CD4-positive, alpha-beta T cell (primary cell): ENCODE data around the gene TNIK. TPM values are rescaled to one million over a fixed set of nuclear protein-coding genes. Genes with fewer than 3 reads are reported as not detected.

Source experiments
- ATAC-seq: fragments of 200-7000 bp; cut with Tn5 transposase; one replicate; pipeline ENCODE4 v1.10.0; 2022; ENCODE audit warnings: mild to moderate bottlenecking; ENCODE audit not compliant: poor library complexity
- CTCF ChIA-PET: fragments of 350-600 bp; sonication (Branson Sonifier 250); formaldehyde crosslinking; loops from one replicate; lab custom pipeline; 2021; ENCODE audit warnings: antibody characterized with exemption, inconsistent platforms; lab: Charles Lee
- POLR2A ChIA-PET: fragments of 350-600 bp; sonication (Branson Sonifier 250); formaldehyde crosslinking; loops from one replicate; lab custom pipeline; 2021; ENCODE audit warnings: antibody characterized with exemption, inconsistent platforms; lab: Charles Lee
- DNase-seq, 14 experiments: peaks; one replicate each; pipeline ENCODE4 v3.0.0-alpha.2; 2013 to 2020; ENCODE audit warnings: mixed read lengths in 2 of 14
- H3K27ac ChIP-seq, 2 donors: one replicate each; pipeline versions ENCODE4 v1.5.1 to v1.7.0; 2013; ENCODE audit warnings: low read length in 2 of 2, low read depth in 1 of 2, mild to moderate bottlenecking in 1 of 2
- H3K27me3 ChIP-seq, 2 experiments: 1 replicate in 1 of 2; 2 replicates in 1 of 2; pipeline versions ENCODE4 v1.6.1 to v1.7.0; 2013; ENCODE audit warnings: low read length in 2 of 2, control low read depth in 1 of 2, mild to moderate bottlenecking in 1 of 2, moderate library complexity in 1 of 2; ENCODE audit not compliant: insufficient read depth in 2 of 2, control insufficient read depth in 1 of 2
- H3K36me3 ChIP-seq: one replicate; pipeline ENCODE4 v1.6.1; 2013; ENCODE audit warnings: low read length, control low read depth; ENCODE audit not compliant: insufficient read depth
- H3K4me1 ChIP-seq: one replicate; pipeline ENCODE4 v1.6.1; 2013; ENCODE audit warnings: low read length, control low read depth; ENCODE audit not compliant: insufficient read depth
- H3K4me3 ChIP-seq: one replicate; pipeline ENCODE4 v1.5.1; 2013; ENCODE audit warnings: mild to moderate bottlenecking, low read length, moderate library complexity
- H3K9me3 ChIP-seq, 2 experiments: 1 replicate in 1 of 2; 2 replicates in 1 of 2; pipeline versions ENCODE4 v1.6.1 to v1.7.0; 2013; ENCODE audit warnings: low read length in 2 of 2, mild to moderate bottlenecking in 2 of 2, control low read depth in 1 of 2, moderate library complexity in 1 of 2; ENCODE audit not compliant: control insufficient read depth in 1 of 2, insufficient read depth in 1 of 2
- H3K27ac Mint-ChIP-seq: one replicate; pipeline ENCODE4 v1.8.0; 2020; ENCODE audit warnings: mixed read lengths
- H3K27me3 Mint-ChIP-seq: one replicate; pipeline ENCODE4 v1.8.0; 2021; ENCODE audit warnings: mixed read lengths
- H3K36me3 Mint-ChIP-seq: one replicate; pipeline ENCODE4 v1.8.0; 2021; ENCODE audit warnings: low read depth, mixed read lengths
- H3K4me1 Mint-ChIP-seq: one replicate; pipeline ENCODE4 v1.8.0; 2021; ENCODE audit warnings: low read depth, mixed read lengths
- H3K4me3 Mint-ChIP-seq: one replicate; pipeline ENCODE4 v1.8.0; 2020; ENCODE audit warnings: mild to moderate bottlenecking, mixed read lengths
- H3K9me3 Mint-ChIP-seq: one replicate; pipeline ENCODE4 v1.8.0; 2020; ENCODE audit warnings: mixed read lengths
- intact Hi-C, 2 experiments: fragments of 100-400 bp; cut with DNase I in 1 of 2; cut with micrococcal nuclease in 1 of 2; formaldehyde crosslinking; loops; one replicate each; pipeline versions ENCODE4 v1.15.1 to v1.9.0; 2023 to 2025; cut with DNase I, micrococcal nuclease
- total RNA-seq, 174 experiments: library from RNA in 2 of 174; stranded (reverse) in 2 of 174; gene quantifications; one replicate each; pipeline ENCODE4 v1.2.3 and lab custom pipeline; 2021 to 2026
- TF ChIP-seq, protein P1 (sequence below): fragments of 200-600 bp; IDR thresholded peaks from one replicate; pipeline ENCODE4 v1.8.0; 2022; ENCODE audit warnings: antibody characterized with exemption, mild to moderate bottlenecking

TNIK gene
- total RNA-seq, 2 experiments from 2014 or later = 71.0 to 78.3 TPM

DNA sequence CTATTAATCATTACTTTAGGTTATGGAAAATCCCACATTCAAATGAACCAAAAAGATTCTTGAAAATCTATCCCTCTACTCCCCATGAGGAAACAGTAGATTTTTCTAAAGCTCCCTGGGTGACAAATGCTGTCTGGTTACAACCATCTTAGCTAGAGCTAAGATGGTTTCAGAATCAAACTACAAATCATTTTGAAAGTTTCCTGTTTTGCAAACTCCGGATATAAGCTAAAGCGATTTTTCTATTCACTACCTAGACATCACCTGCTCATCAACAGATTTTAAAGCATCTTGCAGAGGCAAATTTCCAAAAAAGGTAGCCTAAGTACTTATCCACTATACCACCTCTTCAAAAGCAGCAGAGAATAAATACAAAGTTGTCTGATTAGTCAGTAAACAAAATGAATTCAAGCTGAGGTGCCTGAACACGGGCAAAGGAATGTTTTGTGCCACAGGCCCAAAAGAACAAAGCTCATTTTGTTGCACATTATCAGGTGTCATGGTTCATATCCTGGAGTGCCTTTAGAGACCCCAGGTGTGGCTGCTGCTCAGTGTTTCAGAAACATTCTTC lies 204.9 kb downstream of the TNIK start:
- DNase-seq (peak in 5 of 14 experiments; percentile 18 to 72 (median 60)), ATAC-seq (peak; percentile 71)
- no peak overlapping the region for H3K4me3 ChIP-seq
- no peaks in the 10 kb centered on the region for H3K36me3 ChIP-seq
- ChIA-PET CTCF (interaction anchor here (1.0 to 1.7 kb wide), 2 partner anchors 14 to 19 kb away, joined by 3 to 4 read pairs; no protein-coding TSS in a partner anchor), POLR2A (interaction anchor here (0.6 to 2.9 kb wide), 18 partner anchors 9 to 1267 kb away, joined by 3 to 22 read pairs (median 6); partner anchors contain the start of genes RPL22L1 and TNIK)
- Mint-ChIP-seq H3K27me3 (no peaks in the 10 kb centered on the region), H3K27ac (peak overlapping the region; percentile 95), H3K4me1 (peaks cover 83% of the 10 kb centered on the region), H3K36me3 (peaks cover 10% of the 10 kb centered on the region), H3K9me3 (peaks cover 5% of the 10 kb centered on the region), H3K4me3 (peak overlapping the region; percentile 60)
- TF ChIP-seq, protein P1, sequence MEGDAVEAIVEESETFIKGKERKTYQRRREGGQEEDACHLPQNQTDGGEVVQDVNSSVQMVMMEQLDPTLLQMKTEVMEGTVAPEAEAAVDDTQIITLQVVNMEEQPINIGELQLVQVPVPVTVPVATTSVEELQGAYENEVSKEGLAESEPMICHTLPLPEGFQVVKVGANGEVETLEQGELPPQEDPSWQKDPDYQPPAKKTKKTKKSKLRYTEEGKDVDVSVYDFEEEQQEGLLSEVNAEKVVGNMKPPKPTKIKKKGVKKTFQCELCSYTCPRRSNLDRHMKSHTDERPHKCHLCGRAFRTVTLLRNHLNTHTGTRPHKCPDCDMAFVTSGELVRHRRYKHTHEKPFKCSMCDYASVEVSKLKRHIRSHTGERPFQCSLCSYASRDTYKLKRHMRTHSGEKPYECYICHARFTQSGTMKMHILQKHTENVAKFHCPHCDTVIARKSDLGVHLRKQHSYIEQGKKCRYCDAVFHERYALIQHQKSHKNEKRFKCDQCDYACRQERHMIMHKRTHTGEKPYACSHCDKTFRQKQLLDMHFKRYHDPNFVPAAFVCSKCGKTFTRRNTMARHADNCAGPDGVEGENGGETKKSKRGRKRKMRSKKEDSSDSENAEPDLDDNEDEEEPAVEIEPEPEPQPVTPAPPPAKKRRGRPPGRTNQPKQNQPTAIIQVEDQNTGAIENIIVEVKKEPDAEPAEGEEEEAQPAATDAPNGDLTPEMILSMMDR = no peak
- peak overlapping the region; percentile 61 to 78 for H3K27ac ChIP-seq
- H3K27me3 ChIP-seq = no peaks in the 10 kb centered on the region
- no peaks in the 10 kb centered on the region for H3K9me3 ChIP-seq
- peaks cover 58% of the 10 kb centered on the region for H3K4me1 ChIP-seq
- intact Hi-C loops = loop anchor here in 1 of 2 experiments (5.0 to 10.0 kb wide), 2 partner anchors 69 to 207 kb away; partner anchors contain the start of gene TNIK

DNA sequence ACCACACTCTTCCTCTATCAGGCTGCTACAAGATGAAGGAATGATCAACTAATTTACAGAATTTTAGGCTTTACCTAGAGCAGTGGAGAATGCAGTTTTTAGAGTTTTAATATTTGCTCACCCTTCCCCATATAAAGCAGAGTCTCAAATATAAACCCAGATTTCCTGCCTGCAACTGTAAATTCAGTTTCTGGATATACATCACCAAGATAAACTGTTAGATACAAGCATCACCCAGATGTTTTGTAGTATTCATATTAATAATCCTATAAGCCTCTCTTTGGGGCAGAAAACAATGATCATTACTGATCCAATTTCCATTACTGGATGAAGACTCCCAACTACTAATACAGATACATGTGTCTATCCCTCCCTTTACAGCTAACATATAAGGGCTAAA lies 205.9 kb downstream of the TNIK start:
- TF ChIP-seq, protein P1 = no peak
- Histone ChIP-seq H3K4me3 (no peak overlapping the region), H3K27me3 (no peaks in the 10 kb centered on the region), H3K9me3 (no peaks in the 10 kb centered on the region), H3K4me1 (peaks cover 68% of the 10 kb centered on the region), H3K27ac (peak overlapping the region; percentile 61 to 78), H3K36me3 (no peaks in the 10 kb centered on the region)
- ChIA-PET CTCF (interaction anchor here (1.7 kb wide), 1 partner anchor 15 kb away, joined by 4 read pairs; no protein-coding TSS in a partner anchor), POLR2A (interaction anchor here (1.5 to 2.3 kb wide), 3 partner anchors 8 to 74 kb away, joined by 3 to 19 read pairs (median 9); no protein-coding TSS in a partner anchor)
- no peaks in the 10 kb centered on the region for H3K27me3 Mint-ChIP-seq
- H3K4me1 Mint-ChIP-seq = peaks cover 73% of the 10 kb centered on the region
- intact Hi-C loops = loop anchor here in 1 of 2 experiments (10.0 kb wide), 1 partner anchor 70 kb away; no protein-coding TSS in a partner anchor
- H3K9me3 Mint-ChIP-seq = peaks cover 5% of the 10 kb centered on the region
- peak overlapping the region; percentile 60 for H3K4me3 Mint-ChIP-seq
- no peak for ATAC-seq
- DNase-seq = no peak
- H3K27ac Mint-ChIP-seq = peak overlapping the region; percentile 95
- peaks cover 10% of the 10 kb centered on the region for H3K36me3 Mint-ChIP-seq

DNA sequence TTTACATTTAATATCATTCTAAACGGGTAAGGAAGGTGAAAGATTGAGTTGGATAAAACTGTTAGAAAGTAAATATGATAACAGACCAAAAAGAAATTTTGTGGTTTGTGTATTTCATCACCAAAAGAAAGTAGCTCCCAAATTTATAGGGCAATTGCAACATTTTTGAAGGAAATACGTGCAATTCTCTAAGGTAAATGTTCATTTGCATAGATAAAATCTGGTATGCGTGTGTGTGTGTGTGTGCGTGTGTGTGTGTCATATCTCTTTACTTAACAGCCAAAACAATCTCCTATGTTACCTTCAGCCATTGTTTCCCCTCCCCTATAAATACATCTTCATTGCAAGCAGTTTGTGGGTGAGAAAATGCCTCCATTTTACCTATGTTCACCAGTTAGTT lies 208.4 kb downstream of the TNIK start:
- TF ChIP-seq, protein P1 = no peak
- Histone ChIP-seq H3K9me3 (no peaks in the 10 kb centered on the region), H3K4me1 (peaks cover 63% of the 10 kb centered on the region), H3K4me3 (no peak overlapping the region), H3K27ac (peak overlapping the region in 1 of 2 donors; percentile 8), H3K36me3 (no peaks in the 10 kb centered on the region), H3K27me3 (no peaks in the 10 kb centered on the region)
- peaks cover 5% of the 10 kb centered on the region for H3K36me3 Mint-ChIP-seq
- intact Hi-C loops = loop anchor here in 1 of 2 experiments (10.0 kb wide), 1 partner anchor 73 kb away; no protein-coding TSS in a partner anchor
- H3K27me3 Mint-ChIP-seq = no peaks in the 10 kb centered on the region
- peaks cover 3% of the 10 kb centered on the region for H3K9me3 Mint-ChIP-seq
- POLR2A ChIA-PET = interaction anchor here (1.2 to 1.8 kb wide), 4 partner anchors 18 to 77 kb away, joined by 3 to 6 read pairs (median 4); no protein-coding TSS in a partner anchor
- H3K4me3 Mint-ChIP-seq = peak overlapping the region; percentile 40
- peak overlapping the region; percentile 95 for H3K27ac Mint-ChIP-seq
- ATAC-seq = peak; percentile 35
- CTCF ChIA-PET = interaction anchor here (0.7 to 2.3 kb wide), 2 partner anchors 17 to 127 kb away, joined by 3 to 7 read pairs; no protein-coding TSS in a partner anchor
- H3K4me1 Mint-ChIP-seq = peaks cover 49% of the 10 kb centered on the region
- DNase-seq = peak in 9 of 14 experiments; percentile 19 to 78 (median 47)
